Measurements from ENCODE around the gene PRKCE. TPM values are rescaled to one million over a fixed set of nuclear protein-coding genes. Genes with fewer than 3 reads are reported as not detected.

The PRKCE gene
- total RNA-seq, 1 experiment from 2014 or later = 14.8 TPM

- Histone ChIP-seq H3K36me3 (ENCODE audit: control insufficient read depth in 1 of 2, insufficient read depth in 2 of 2, low read length in 2 of 2) (no peaks in the 10 kb centered on the region), H3K9ac (ENCODE audit: low read length) (no peak overlapping the region), H3K27ac (ENCODE audit: low read depth, low read length) (no peak overlapping the region), H3K9me3 (ENCODE audit: control insufficient read depth in 1 of 2, insufficient read depth in 1 of 2, low read depth in 1 of 2, low read length in 2 of 2) (no peaks in the 10 kb centered on the region), H3K4me3 (replicated peaks in 1 of 2; ENCODE audit: low read depth in 1 of 2, low read length in 2 of 2) (no peak overlapping the region), H3K4me1 (ENCODE audit: control insufficient read depth in 1 of 2, insufficient read depth in 2 of 2, low read length in 2 of 2) (peaks cover 0 to 2% of the 10 kb centered on the region in 2 experiments; a peak in 1 of 4 replicates), H4K20me1 (ENCODE audit: insufficient read depth) (no peaks in the 10 kb centered on the region), H2AFZ (ENCODE audit: low read depth, low read length, poor library complexity, severe bottlenecking) (no peak overlapping the region), H3K27me3 (ENCODE audit: insufficient read depth, low read length) (no peaks in the 10 kb centered on the region), H3K79me2 (ENCODE audit: insufficient read depth, low read length) (no peaks in the 10 kb centered on the region), H3K4me2 (ENCODE audit: low read length) (no peak overlapping the region), H3K9me2 (ENCODE audit: insufficient read depth) (no peaks in the 10 kb centered on the region)
- no peak for TF ChIP-seq EGR1 (IDR thresholded peaks at IDR 0.05; ENCODE audit: low read depth)
- no peak for TF ChIP-seq JUND (IDR thresholded peaks at IDR 0.05)
- TF ChIP-seq, protein P1, sequence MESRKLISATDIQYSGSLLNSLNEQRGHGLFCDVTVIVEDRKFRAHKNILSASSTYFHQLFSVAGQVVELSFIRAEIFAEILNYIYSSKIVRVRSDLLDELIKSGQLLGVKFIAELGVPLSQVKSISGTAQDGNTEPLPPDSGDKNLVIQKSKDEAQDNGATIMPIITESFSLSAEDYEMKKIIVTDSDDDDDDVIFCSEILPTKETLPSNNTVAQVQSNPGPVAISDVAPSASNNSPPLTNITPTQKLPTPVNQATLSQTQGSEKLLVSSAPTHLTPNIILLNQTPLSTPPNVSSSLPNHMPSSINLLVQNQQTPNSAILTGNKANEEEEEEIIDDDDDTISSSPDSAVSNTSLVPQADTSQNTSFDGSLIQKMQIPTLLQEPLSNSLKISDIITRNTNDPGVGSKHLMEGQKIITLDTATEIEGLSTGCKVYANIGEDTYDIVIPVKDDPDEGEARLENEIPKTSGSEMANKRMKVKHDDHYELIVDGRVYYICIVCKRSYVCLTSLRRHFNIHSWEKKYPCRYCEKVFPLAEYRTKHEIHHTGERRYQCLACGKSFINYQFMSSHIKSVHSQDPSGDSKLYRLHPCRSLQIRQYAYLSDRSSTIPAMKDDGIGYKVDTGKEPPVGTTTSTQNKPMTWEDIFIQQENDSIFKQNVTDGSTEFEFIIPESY (IDR thresholded peaks at IDR 0.05; ENCODE audit: extremely low read depth, insufficient replicate concordance, low read length) = no peak
- no peak for TF ChIP-seq ZNF274 (IDR thresholded peaks at IDR 0.05; ENCODE audit: low read depth, low read length)
- TF ChIP-seq CBX3 (IDR thresholded peaks at IDR 0.05; ENCODE audit: low read depth) = no peak
- no peak for TF ChIP-seq YY1 (IDR thresholded peaks at IDR 0.05; ENCODE audit: extremely low read depth, insufficient replicate concordance, low read depth, low read length)
- TF ChIP-seq, protein P2, sequence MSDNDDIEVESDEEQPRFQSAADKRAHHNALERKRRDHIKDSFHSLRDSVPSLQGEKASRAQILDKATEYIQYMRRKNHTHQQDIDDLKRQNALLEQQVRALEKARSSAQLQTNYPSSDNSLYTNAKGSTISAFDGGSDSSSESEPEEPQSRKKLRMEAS (IDR thresholded peaks at IDR 0.05) = no peak
- TF ChIP-seq SRF (IDR thresholded peaks at IDR 0.05; ENCODE audit: low read depth) = no peak
- no peak for TF ChIP-seq SP1 (IDR thresholded peaks at IDR 0.05; ENCODE audit: low read depth)
- TF ChIP-seq RAD21 (IDR thresholded peaks at IDR 0.05; ENCODE audit: low read depth) = no peak
- no peak for TF ChIP-seq SIN3A (IDR thresholded peaks at IDR 0.05; ENCODE audit: low read depth)
- TF ChIP-seq EZH2phosphoT487 (IDR thresholded peaks at IDR 0.05; ENCODE audit: borderline replicate concordance) = no peak
- no peak for TF ChIP-seq FOSL1 (IDR thresholded peaks at IDR 0.05; ENCODE audit: low read depth)
- TF ChIP-seq, protein P3, sequence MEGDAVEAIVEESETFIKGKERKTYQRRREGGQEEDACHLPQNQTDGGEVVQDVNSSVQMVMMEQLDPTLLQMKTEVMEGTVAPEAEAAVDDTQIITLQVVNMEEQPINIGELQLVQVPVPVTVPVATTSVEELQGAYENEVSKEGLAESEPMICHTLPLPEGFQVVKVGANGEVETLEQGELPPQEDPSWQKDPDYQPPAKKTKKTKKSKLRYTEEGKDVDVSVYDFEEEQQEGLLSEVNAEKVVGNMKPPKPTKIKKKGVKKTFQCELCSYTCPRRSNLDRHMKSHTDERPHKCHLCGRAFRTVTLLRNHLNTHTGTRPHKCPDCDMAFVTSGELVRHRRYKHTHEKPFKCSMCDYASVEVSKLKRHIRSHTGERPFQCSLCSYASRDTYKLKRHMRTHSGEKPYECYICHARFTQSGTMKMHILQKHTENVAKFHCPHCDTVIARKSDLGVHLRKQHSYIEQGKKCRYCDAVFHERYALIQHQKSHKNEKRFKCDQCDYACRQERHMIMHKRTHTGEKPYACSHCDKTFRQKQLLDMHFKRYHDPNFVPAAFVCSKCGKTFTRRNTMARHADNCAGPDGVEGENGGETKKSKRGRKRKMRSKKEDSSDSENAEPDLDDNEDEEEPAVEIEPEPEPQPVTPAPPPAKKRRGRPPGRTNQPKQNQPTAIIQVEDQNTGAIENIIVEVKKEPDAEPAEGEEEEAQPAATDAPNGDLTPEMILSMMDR (IDR thresholded peaks at IDR 0.05 in 2 of 3, conservative IDR thresholded peaks at IDR 0.05 in 1 of 3; ENCODE audit: borderline replicate concordance in 1 of 3, insufficient read depth in 1 of 3, low read depth in 2 of 3, low read length in 2 of 3) = no peak
- no peak for TF ChIP-seq ELF1 (IDR thresholded peaks at IDR 0.05; ENCODE audit: borderline replicate concordance, low read depth)
- no peak for TF ChIP-seq EZH2 (IDR thresholded peaks at IDR 0.05)
- no peak for TF ChIP-seq REST (IDR thresholded peaks at IDR 0.05; ENCODE audit: low read depth)
- TF ChIP-seq POLR2AphosphoS5 (IDR thresholded peaks at IDR 0.05; ENCODE audit: low read depth, low read length) = no peak
- TF ChIP-seq, protein P4, sequence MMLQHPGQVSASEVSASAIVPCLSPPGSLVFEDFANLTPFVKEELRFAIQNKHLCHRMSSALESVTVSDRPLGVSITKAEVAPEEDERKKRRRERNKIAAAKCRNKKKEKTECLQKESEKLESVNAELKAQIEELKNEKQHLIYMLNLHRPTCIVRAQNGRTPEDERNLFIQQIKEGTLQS (IDR thresholded peaks at IDR 0.05) = no peak
- no peak for TF ChIP-seq TCF7L2 (IDR thresholded peaks at IDR 0.05; ENCODE audit: borderline replicate concordance, extremely low read depth, insufficient read depth, insufficient read length)
- no TSS peak for BruUV-seq (replicated peaks)
- ChIA-PET CTCF (no interaction called here), RAD21 (ENCODE audit: low non-redundant PET in 1 of 2, low total read pairs in 2 of 2, uncharacterized antibody in 2 of 2, unreplicated experiment in 2 of 2) (no interaction called here), POLR2A (interaction anchor here (0.7 kb wide), 1 partner anchor 8 kb away, joined by 3 read pairs; no protein-coding TSS in a partner anchor)
- intact Hi-C loops (cut with micrococcal nuclease) = no loop called here
- DNase-seq (ENCODE audit: low read depth, low spot score) = no peak
- ATAC-seq = no peak
Measured at GRCh38 chr2:45869165-45869501, 217.7 kb downstream of the PRKCE start.
